Psoas muscle (tissue), 8 donors: ENCODE data around the gene GPI. TPM values are rescaled to one million over a fixed set of nuclear protein-coding genes. Genes with fewer than 3 reads are reported as not detected.
"Not testable (repeated sequence)": the region's sequence is repeated elsewhere in the genome, so short reads cannot be mapped to it uniquely, and the experiment has no call there.

Source experiments
- ATAC-seq, 4 donors: fragments of 200-7000 bp; cut with Tn5 transposase; one replicate each; pipeline ENCODE4 v1.9.1; 2020; ENCODE audit warnings: moderate library complexity in 3 of 4, mild to moderate bottlenecking in 2 of 4
- DNase-seq, 2 donors: peaks; one replicate each; pipeline ENCODE4 v3.0.0-alpha.2; 2020
- H3K27ac ChIP-seq: fragments of 200-600 bp; one replicate; pipeline ENCODE4 v1.8.0; 2022
- H3K27me3 ChIP-seq, 3 donors: fragments of 200-600 bp in 1 of 3; one replicate each; pipeline versions ENCODE4 v1.6.1 to v1.8.0; 2013 to 2022; ENCODE audit warnings: low read length in 2 of 3, mild to moderate bottlenecking in 2 of 3, moderate library complexity in 1 of 3; ENCODE audit not compliant: insufficient read depth in 3 of 3
- H3K36me3 ChIP-seq, 2 donors: fragments of 200-600 bp in 1 of 2; one replicate each; pipeline versions ENCODE4 v1.6.1 to v1.8.0; 2013 to 2022; ENCODE audit warnings: low read depth in 1 of 2, mild to moderate bottlenecking in 1 of 2, moderate library complexity in 1 of 2; ENCODE audit not compliant: insufficient read depth in 1 of 2
- H3K4me1 ChIP-seq: fragments of 200-600 bp; one replicate; pipeline ENCODE4 v1.8.0; 2022
- H3K4me3 ChIP-seq: fragments of 200-600 bp; one replicate; pipeline ENCODE4 v1.8.0; 2022; ENCODE audit warnings: mild to moderate bottlenecking
- H3K9me3 ChIP-seq: fragments of 200-600 bp; one replicate; pipeline ENCODE4 v1.8.0; 2022
- CTCF ChIP-seq: fragments of 200-600 bp; IDR thresholded peaks from one replicate; pipeline ENCODE4 v1.8.0; 2022; ENCODE audit warnings: antibody characterized with exemption
- WGBS, 3 donors: extraction: QIAGEN DNeasy Blood & Tissue Kit; methylation state at CpG; one replicate each; pipeline versions ENCODE4 v1.1.6 to v1.1.7; 2013; 5-methylcytosine and 5-hydroxymethylcytosine counted together
- intact Hi-C, 2 donors: fragments of 100-400 bp; cut with DNase I; formaldehyde crosslinking; loops; one replicate each; pipeline versions ENCODE4 v1.11.0 to v1.14.2; 2022
- polyA plus RNA-seq, 3 donors: library from polyadenylated mRNA; stranded (reverse); fragments of 200-250 nt; gene quantifications; one replicate each; pipeline ENCODE4 v1.2.3, GENCODE V29; 2013
- total RNA-seq, 4 donors: library from RNA; stranded (reverse); fragmentation: NEBNext Ultra II Directional in 2 of 4; extraction: Animal tissue kit (Norgen Biotek cat#: 25700) in 2 of 4; gene quantifications; one replicate each; pipeline versions ENCODE4 v1.2.1 to v1.2.4, GENCODE V29; 2021 to 2023
- donor health status: healthy with polysubstance abuse.
- donor health status: DM: no; HTN: no; CAD: no; lungs with moderate emphysema.
- donor health status: Bipolar disorder and iron deficiency.
- donor health status: healthy.
- donor health status: DM: yes; HTN: yes; CAD: no.
- donor health status: DM: no; HTN: no; CAD: no.
- donor health status: DM: no; HTN: no; CAD: no.
- donor health status: DM: yes; HTN: yes; CAD: no.

Gene GPI
- total and polyA plus RNA-seq, 7 donors: 111 to 259 (median 170) TPM

DNA sequence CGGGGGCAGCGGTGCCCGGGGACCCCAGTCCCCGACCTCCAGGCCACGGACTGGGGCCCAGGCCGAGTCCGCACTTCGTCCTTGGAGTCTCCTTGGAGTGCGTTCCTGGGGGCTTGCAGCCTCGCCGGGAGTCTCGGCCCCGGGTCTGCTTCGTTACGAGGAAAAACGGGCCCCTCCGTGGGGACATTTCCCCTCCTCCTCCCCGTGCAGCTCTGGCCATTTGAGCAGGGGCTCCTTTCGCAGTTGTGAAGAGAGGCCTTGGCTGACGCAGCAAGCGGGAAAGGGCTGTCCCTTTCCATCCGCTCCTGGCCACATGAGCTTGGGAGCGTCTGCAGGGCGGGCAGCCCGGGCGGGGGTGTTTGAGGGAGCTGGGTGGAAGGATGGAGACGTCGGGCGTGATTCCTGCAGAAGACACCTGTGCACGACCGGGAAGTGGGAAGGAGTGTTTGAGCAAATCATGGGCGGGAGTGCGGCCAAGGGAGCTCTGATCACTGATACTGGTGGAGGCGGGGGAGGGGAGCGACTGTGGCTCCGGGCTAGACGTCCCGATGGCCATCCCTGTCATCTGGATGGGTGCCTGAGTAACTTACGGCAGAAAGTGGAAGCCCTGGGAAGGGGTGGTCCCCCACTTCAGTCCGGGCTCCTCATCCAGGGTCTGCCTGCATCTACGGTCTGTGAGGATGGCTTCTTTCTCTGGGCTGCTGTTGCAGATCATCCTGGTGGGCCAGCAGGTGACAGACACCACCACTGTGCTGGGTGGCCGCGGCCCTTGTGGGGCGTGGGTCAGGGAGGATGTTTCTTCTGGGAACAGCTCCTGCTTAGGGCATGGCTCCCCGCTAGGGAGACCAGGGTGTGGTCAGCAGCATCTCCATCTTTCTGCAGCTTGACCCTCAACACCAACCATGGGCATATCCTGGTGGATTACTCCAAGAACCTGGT lies 736 bp downstream of the GPI start:
- intact Hi-C loops: loop anchor here in 1 of 2 donors (5.0 kb wide), 1 partner anchor 62 kb away; the partner anchor contains the start of gene UBA2
- ATAC-seq (peak; percentile 36 to 70 (median 55)), DNase-seq (peak; percentile 45 to 70)
- peak overlapping the region; percentile 99 for H3K4me3 ChIP-seq
- TF ChIP-seq CTCF: no peak
- peak overlapping the region; percentile 91 for H3K27ac ChIP-seq
- H3K27me3 ChIP-seq: no peaks in the 10 kb centered on the region
- no peaks in the 10 kb centered on the region for H3K9me3 ChIP-seq
- WGBS, 3 donors: 4 to 7% (median 6%) methylated on average over 43 to 45 of the region's 45 CpGs
- H3K36me3 ChIP-seq: peaks cover 2 to 44% of the 10 kb centered on the region in 2 donors
- peaks cover 41% of the 10 kb centered on the region for H3K4me1 ChIP-seq

GRCh38 chr19:34366738-34367623 lies 2.0 kb downstream of the GPI start:
- peaks cover 2 to 54% of the 10 kb centered on the region in 2 donors for H3K36me3 ChIP-seq
- no peak for TF ChIP-seq CTCF
- WGBS, 3 donors: 70 to 78% (median 76%) methylated on average over 10 of the region's 10 CpGs
- H3K4me3 ChIP-seq: peak overlapping the region; percentile 99
- no peaks in the 10 kb centered on the region for H3K9me3 ChIP-seq
- H3K27me3 ChIP-seq: no peaks in the 10 kb centered on the region
- H3K27ac ChIP-seq: peak overlapping the region; percentile 91
- intact Hi-C loops: loop anchor here in 1 of 2 donors (5.0 kb wide), 1 partner anchor 60 kb away; the partner anchor contains the start of gene UBA2
- peaks cover 49% of the 10 kb centered on the region for H3K4me1 ChIP-seq
- DNase-seq: peak in 1 of 2 donors; percentile 24
- no peak for ATAC-seq

DNA sequence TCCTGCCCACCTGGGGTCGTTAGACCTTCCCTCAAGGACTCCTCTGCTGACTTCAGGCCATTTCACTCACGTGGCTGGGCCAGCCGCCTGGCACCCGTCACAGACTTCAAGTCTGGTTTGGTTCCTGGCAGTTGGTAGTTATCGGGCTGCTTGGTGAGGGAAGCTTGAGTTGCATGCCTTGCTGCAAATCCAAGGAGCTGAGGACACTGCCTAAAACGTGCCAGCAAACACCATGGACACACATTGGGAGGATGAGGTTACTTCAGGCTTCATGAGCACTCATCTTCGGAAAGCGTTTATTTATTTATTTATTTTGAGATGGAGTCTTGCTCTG lies 2.6 kb downstream of the GPI start:
- H3K9me3 ChIP-seq: no peaks in the 10 kb centered on the region
- peak in 3 of 4 donors; percentile 14 to 57 (median 49) for ATAC-seq
- DNase-seq: peak in 1 of 2 donors; percentile 61
- 21 to 68% (median 23%) methylated on average over 8 of the region's 8 CpGs for WGBS, 3 donors
- peak overlapping the region; percentile 28 for H3K4me3 ChIP-seq
- peaks cover 54% of the 10 kb centered on the region for H3K4me1 ChIP-seq
- no peak for TF ChIP-seq CTCF
- intact Hi-C loops: loop anchor here in 1 of 2 donors (5.0 kb wide), 1 partner anchor 60 kb away; the partner anchor contains the start of gene UBA2
- no peaks in the 10 kb centered on the region for H3K27me3 ChIP-seq
- H3K36me3 ChIP-seq: peaks cover 2 to 60% of the 10 kb centered on the region in 2 donors
- H3K27ac ChIP-seq: peak overlapping the region; percentile 91

GRCh38 chr19:34368338-34368737 lies 3.3 kb downstream of the GPI start:
- Histone ChIP-seq H3K4me3 (peak overlapping the region; percentile 28), H3K27me3 (no peaks in the 10 kb centered on the region), H3K4me1 (peaks cover 55% of the 10 kb centered on the region), H3K27ac (peak overlapping the region; percentile 91), H3K36me3 (peaks cover 2 to 67% of the 10 kb centered on the region in 2 donors), H3K9me3 (no peaks in the 10 kb centered on the region)
- intact Hi-C loops: loop anchor here in 1 of 2 donors (5.0 kb wide), 1 partner anchor 59 kb away; the partner anchor contains the start of gene UBA2
- no peak for ATAC-seq
- no peak for DNase-seq
- no peak for TF ChIP-seq CTCF
- WGBS, 3 donors: 36 to 83% (median 57%) methylated on average over 10 of the region's 10 CpGs

DNA sequence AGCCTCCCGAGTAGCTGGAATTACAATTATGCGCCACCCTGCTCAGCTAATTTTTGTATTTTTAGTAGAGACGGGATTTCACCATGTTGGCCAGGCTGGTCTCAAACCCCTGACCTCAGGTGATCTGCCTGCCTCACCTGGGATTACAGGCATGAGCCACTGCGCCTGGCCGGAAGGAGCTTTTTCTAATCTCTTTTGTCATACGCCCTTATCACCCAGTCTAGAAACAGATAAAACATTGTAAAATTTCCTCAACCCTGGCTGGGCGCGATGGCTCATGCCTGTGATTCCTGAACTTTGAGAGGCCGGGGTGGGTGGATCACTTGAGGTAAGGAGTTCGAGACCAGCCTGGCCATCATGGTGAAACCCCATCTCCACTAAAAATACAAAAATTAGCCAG lies 4.2 kb downstream of the GPI start:
- H3K27me3 ChIP-seq, H3K4me3 ChIP-seq, H3K9me3 ChIP-seq, ATAC-seq, DNase-seq: not testable (repeated sequence)
- Histone ChIP-seq H3K36me3 (peaks cover 2 to 76% of the 10 kb centered on the region in 2 donors), H3K4me1 (peaks cover 55% of the 10 kb centered on the region), H3K27ac (peak overlapping the region; percentile 9)
- WGBS, 3 donors: 89 to 98% (median 94%) methylated on average over 10 of the region's 10 CpGs
- intact Hi-C loops: loop anchor here in 1 of 2 donors (5.0 kb wide), 1 partner anchor 58 kb away; the partner anchor contains the start of gene UBA2
